Measurements from ENCODE around the gene TRPT1. TPM values are rescaled to one million over a fixed set of nuclear protein-coding genes. Genes with fewer than 3 reads are reported as not detected.
"Not testable (repeated sequence)": the region's sequence is repeated elsewhere in the genome, so short reads cannot be mapped to it uniquely, and the experiment has no call there.

Gene TRPT1
- total RNA-seq, 2 experiments from 2014 or later, result 23.9 to 27.1 TPM

DNA sequence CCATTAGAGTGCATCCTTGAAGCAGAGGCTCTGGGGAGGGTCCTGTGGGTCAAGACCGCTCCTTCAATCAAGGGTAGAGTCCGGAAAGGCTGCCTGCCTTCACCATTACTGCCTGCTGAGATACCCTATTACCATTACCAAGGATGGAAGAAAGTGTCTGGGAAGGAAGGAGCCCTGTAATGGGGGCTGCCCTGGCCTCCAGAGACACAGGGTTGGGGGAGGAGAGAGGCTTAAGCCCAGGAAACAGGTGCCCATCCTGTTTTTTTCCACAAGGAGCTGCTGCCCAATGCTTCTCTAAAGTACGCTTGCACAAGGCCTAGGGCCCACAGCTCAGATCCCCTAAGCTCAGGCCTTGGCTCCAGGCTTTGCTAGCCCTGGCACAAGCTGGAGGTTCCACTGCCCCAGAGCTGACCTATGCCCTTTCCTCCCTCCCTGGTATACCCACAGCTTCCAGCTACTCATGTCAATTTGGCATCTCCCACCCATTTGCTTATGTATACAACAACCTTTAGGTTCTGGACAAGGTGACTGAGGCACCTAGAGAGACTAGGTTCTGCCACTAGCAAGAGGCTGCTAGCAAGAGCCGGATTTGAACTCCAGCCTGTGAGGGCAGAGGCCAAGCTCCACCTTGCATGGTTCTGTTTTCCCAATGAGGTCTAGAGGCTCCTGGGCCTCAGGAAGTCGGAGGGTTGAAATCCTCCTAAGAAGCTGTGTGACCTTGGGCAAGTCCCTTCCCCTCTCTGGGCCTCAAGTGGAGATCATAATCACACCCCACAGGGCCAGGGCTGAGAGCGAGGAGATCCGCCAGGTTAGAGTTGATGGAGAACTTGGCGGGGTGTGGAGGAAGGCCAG lies 23.8 kb upstream of the TRPT1 start:
- ChIA-PET POLR2A (no interaction called here), CTCF (interaction anchor here (0.5 to 3.2 kb wide), 16 partner anchors 8 to 1461 kb away, joined by 3 to 20 read pairs (median 4); partner anchors contain the start of genes CATSPERZ, ESRRA, FERMT3 and FKBP2)
- intact Hi-C loops (cut with DNase I, micrococcal nuclease), result loop anchor here (1.0 to 10.0 kb wide), 3 partner anchors 45 to 1645 kb away; partner anchors contain the start of genes MTA2 (in 1 of the 2), TM7SF2 (in 1 of the 2) and ZNHIT2 (in 1 of the 2)
- Mint-ChIP-seq H3K36me3 (ENCODE audit: low read depth) (peaks cover 5% of the 10 kb centered on the region), H3K9me3 (ENCODE audit: low read depth) (no peaks in the 10 kb centered on the region), H3K27ac (no peak overlapping the region), H3K27me3 (no peaks in the 10 kb centered on the region), H3K4me3 (no peak overlapping the region), H3K4me1 (peaks cover 15% of the 10 kb centered on the region)
- ATAC-seq (no peak), DNase-seq (no peak)

DNA sequence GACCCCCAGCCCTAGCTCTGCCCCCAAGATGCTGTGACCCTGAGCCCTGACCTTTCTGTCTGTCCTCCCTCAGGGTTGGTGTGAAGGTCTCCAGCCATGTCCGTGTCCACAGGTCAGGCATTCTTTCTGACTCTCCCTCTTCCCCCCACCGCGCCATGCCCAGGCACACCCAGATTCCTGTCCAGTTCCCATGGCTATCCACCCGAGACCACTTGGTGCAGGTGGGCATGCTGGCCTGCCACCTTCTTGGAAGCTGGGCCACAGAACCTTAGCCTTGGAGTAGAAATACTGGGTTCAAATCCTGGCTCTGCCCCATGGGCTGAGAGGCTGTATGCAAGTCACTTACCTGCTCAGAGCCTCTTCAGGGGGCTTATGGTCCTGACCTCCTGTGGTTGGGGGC lies 23.1 kb upstream of the TRPT1 start:
- Mint-ChIP-seq H3K4me3 (no peak overlapping the region), H3K27ac (no peak overlapping the region), H3K4me1 (peaks cover 18% of the 10 kb centered on the region), H3K9me3 (ENCODE audit: low read depth) (no peaks in the 10 kb centered on the region), H3K27me3 (no peaks in the 10 kb centered on the region), H3K36me3 (ENCODE audit: low read depth) (peaks cover 8% of the 10 kb centered on the region)
- POLR2A ChIA-PET, result no interaction called here
- ATAC-seq, result no peak
- CTCF ChIA-PET, result interaction anchor here (0.6 to 3.2 kb wide), 7 partner anchors 7 to 56 kb away, joined by 3 to 20 read pairs (median 7); partner anchors contain the start of genes ESRRA, FERMT3 and FKBP2
- intact Hi-C loops (cut with DNase I, micrococcal nuclease), result loop anchor here in 1 of 2 experiments (10.0 kb wide), 2 partner anchors 866 to 1644 kb away; partner anchors contain the start of genes MTA2, TM7SF2 and ZNHIT2
- DNase-seq, result no peak

DNA sequence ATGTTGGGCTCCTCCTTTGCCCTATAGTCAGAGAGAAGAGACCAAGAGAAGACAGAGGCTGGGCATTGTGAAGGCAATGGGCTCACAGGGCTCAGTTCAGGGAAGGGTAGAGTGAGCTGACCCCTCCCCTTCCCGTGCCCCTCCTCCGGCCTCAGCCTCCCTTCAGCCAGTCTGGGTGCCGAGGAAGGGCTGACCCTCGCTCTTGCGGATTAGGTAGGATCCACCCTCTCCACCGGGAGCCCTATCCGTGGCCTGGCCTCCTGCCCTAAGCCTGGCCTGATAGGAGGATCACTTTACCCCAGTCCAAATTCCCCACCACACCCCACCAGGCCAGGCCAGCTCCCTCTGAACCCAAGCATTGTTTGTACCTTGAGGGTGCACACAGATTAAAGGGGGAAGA lies 22.6 kb upstream of the TRPT1 start:
- H3K27me3 Mint-ChIP-seq, result no peaks in the 10 kb centered on the region
- no peaks in the 10 kb centered on the region for H3K9me3 Mint-ChIP-seq (ENCODE audit: low read depth)
- H3K36me3 Mint-ChIP-seq (ENCODE audit: low read depth), result peaks cover 13% of the 10 kb centered on the region
- ChIA-PET POLR2A (no interaction called here), CTCF (interaction anchor here (0.6 to 3.0 kb wide), 5 partner anchors 20 to 56 kb away, joined by 3 to 20 read pairs (median 3); partner anchors contain the start of gene FERMT3)
- no peak overlapping the region for H3K4me3 Mint-ChIP-seq
- intact Hi-C loops (cut with DNase I, micrococcal nuclease), result loop anchor here in 1 of 2 experiments (10.0 kb wide), 2 partner anchors 866 to 1644 kb away; partner anchors contain the start of genes MTA2, TM7SF2 and ZNHIT2
- DNase-seq (no peak), ATAC-seq (no peak)
- H3K27ac Mint-ChIP-seq, result no peak overlapping the region
- peaks cover 22% of the 10 kb centered on the region for H3K4me1 Mint-ChIP-seq

DNA sequence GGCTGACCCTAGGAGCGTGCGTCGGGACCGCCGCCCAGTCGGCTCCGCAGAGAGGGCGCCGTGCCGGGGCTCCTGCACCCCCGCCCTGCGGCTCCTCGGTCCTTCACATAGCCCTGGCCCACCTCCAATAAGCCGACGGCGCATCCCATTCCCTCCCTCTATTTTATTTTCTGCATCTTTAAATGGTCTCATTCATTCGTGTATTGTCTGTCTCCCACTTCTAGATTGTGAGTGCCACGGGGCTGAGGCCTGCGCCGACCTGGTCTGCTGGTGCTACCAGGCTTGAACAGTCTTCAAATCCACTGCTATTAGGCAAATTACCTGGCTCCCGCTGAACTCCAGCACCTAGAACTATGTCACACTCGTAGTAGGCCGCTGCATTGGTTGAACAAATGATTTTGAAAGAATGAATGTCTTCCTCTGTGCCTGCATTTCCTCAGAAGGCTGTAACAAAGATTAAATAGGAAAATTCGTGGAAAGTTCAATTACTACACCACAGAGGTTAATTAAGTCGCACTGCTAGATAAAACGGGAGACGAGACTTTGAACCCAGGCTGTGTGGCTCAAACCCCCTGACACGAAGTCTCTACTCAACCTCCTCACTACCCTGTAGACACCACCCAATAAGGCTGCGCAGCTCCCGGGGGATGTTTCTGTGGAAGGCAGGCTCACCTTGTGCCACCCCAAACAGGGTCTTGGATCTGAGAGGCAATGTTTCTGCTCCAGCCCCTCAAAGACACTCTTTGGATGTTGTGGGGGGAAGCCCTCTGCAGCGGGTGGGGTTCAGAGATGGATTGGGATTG lies 21.9 kb upstream of the TRPT1 start:
- intact Hi-C loops (cut with DNase I, micrococcal nuclease), result loop anchor here in 1 of 2 experiments (1.0 to 10.0 kb wide), 3 partner anchors 41 to 1643 kb away; partner anchors contain the start of genes MTA2, TM7SF2 and ZNHIT2
- CTCF ChIA-PET, result interaction anchor here (0.8 to 3.0 kb wide), 3 partner anchors 20 to 56 kb away, joined by 3 to 20 read pairs (median 7); partner anchors contain the start of gene FERMT3
- H3K36me3 Mint-ChIP-seq (ENCODE audit: low read depth), result peaks cover 18% of the 10 kb centered on the region

DNA sequence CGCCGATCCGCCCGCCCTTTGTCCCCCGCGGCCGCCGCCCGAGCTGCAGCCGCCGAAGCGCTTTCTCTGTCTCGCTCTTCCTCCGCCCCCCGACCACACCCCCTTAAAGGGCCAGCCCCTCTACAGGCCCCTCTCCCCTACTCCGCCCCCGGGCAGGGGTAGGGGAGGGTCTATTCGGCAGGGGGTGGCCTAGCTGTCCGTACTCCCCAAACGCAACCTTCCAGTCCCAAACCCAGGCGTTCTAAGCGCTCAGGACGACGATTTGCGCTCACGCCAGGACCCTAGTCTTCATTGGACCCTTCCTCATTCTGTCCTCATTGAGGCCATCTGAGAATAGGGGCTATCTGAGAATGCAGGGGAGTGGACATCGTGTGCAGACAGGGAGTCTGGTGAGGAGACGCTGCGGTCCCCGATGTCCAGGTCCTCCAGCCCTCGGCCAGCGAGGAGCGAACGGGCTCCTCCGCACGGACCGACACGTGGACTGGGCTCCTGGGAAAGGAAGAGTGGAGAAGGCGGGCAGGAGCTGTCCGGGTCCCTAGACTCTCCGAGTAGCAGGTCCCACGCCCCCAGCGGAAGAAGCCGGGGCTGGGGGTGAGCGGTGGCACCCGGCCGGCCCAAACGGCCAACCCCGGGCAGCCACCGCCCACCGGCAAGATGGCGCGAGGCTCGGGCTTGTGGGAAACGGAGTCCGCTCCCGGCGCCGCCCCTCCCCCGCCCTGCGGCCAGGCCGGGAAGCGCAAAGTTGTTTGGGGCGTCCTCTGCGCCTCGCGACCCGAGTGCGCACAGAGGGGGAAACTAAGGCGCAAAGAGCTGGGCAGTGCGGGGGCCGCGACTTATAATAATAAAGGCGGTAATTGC lies 21.1 kb upstream of the TRPT1 start, which contains the start of gene PPP1R14B:
Gene PPP1R14B (minus strand): TSS at position 73 of the 858 bp plus-strand sequence. CDS start 270 bp downstream, outside the sequence.
- H3K9me3 Mint-ChIP-seq (ENCODE audit: low read depth), result no peaks in the 10 kb centered on the region
- peak; percentile 89 for DNase-seq
- CTCF ChIA-PET, result interaction anchor here (1.1 to 2.4 kb wide), 3 partner anchors 41 to 109 kb away, joined by 3 to 8 read pairs (median 7); partner anchors contain the start of gene FERMT3
- peak within 1 kb of the TSS; percentile 92 for H3K27ac Mint-ChIP-seq
- intact Hi-C loops (cut with DNase I, micrococcal nuclease), result loop anchor here in 1 of 2 experiments (1.0 to 10.0 kb wide), 9 partner anchors 21 to 1642 kb away; partner anchors contain the start of genes BAD, ESRRA, MTA2 and NUDT22
- H3K27me3 Mint-ChIP-seq, result no peaks in the 10 kb centered on the region
- H3K36me3 Mint-ChIP-seq (ENCODE audit: low read depth), result peaks cover 18% of the 10 kb centered on the region
- ATAC-seq, result peak; percentile 54
- POLR2A ChIA-PET, result interaction anchor here (0.9 to 3.0 kb wide), 3 partner anchors 25 to 71 kb away, joined by 3 to 9 read pairs (median 5); partner anchors contain the start of genes PRDX5 and STIP1
- peak within 1 kb of the TSS; percentile 94 for H3K4me3 Mint-ChIP-seq
- peaks cover 34% of the 10 kb centered on the region for H3K4me1 Mint-ChIP-seq

More for the DNA sequence above, 21.9 kb upstream of the TRPT1 start:
- H3K4me1 Mint-ChIP-seq, result peaks cover 29% of the 10 kb centered on the region
- DNase-seq (no peak), ATAC-seq (no peak)
- no peaks in the 10 kb centered on the region for H3K9me3 Mint-ChIP-seq (ENCODE audit: low read depth)
- no peaks in the 10 kb centered on the region for H3K27me3 Mint-ChIP-seq
- no peak overlapping the region for H3K27ac Mint-ChIP-seq
- POLR2A ChIA-PET, result no interaction called here
- H3K4me3 Mint-ChIP-seq, result peak overlapping the region; percentile 79

DNA sequence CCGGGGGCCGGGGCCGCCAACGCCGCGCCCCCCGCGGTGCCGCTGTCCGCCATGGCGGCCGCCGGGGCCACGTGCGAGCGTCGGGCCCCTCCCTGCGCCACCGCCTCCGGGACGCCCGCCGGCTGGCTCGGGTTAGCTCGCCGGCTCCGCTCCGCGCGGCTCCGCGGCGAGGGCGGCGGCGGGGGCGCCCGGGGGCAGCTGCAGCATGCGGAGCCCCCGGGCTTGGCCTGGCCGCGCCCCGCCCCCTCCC lies 20.6 kb upstream of the TRPT1 start:
- POLR2A ChIA-PET, result interaction anchor here (0.9 to 3.0 kb wide), 3 partner anchors 25 to 71 kb away, joined by 3 to 9 read pairs (median 5); partner anchors contain the start of genes PRDX5 and STIP1
- not testable (repeated sequence) for H3K27me3 Mint-ChIP-seq; DNase-seq; H3K27ac Mint-ChIP-seq; H3K9me3 Mint-ChIP-seq (ENCODE audit: low read depth)
- Mint-ChIP-seq H3K36me3 (ENCODE audit: low read depth) (peaks cover 18% of the 10 kb centered on the region), H3K4me3 (peak overlapping the region; percentile 79), H3K4me1 (peaks cover 30% of the 10 kb centered on the region)
- CTCF ChIA-PET, result interaction anchor here (1.1 to 1.7 kb wide), 3 partner anchors 10 to 109 kb away, joined by 3 to 8 read pairs (median 5); no protein-coding TSS in a partner anchor
- intact Hi-C loops (cut with DNase I, micrococcal nuclease), result loop anchor here in 1 of 2 experiments (1.0 to 10.0 kb wide), 8 partner anchors 20 to 1642 kb away; partner anchors contain the start of genes BAD, ESRRA, MTA2 and NUDT22
- ATAC-seq, result peak; percentile 7

DNA sequence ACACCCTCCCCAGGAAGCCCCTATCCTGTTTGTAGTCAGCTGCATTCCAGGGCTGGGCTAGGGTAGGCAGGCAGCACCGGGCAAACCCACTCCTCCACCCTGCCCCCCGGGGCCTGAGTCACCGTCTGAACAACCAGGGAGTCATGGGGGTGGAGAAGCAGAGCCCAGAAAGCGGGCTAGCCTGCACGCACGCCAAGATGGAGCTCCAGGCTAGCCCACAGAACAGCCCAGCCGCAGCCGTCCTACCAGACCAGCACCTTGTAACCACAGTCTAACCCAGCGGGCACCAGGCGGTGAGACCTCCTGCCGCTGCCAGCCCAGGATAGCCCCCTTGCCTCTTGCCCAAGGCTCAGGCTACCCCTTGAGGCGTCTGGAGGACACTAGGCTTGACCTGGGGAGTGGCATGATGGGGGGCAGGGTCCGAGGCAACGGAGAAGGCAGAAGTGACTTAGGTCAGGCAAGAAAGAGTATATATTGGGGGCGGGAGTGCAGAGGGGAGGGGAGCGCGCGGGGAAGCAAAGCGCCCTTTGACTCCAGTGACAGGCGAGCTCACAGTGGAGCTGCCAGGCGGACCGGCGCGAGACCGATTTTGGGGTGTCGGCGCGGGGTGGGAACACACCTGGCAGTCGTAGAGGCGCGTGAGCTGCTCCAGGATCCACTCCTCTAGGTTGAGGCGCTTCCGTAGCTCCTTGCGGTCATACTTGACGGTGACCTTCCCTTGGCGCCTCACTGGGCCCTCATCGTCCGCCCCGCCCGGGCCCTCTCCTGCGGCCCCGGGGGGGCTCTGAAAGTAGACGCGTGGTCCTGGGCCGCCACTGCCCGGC lies 20.0 kb upstream of the TRPT1 start:
- POLR2A ChIA-PET, result interaction anchor here (0.7 to 3.0 kb wide), 7 partner anchors 24 to 72 kb away, joined by 3 to 9 read pairs (median 4); partner anchors contain the start of genes FERMT3, PRDX5 and STIP1
- intact Hi-C loops (cut with DNase I, micrococcal nuclease), result loop anchor here (1.0 to 10.0 kb wide), 8 partner anchors 20 to 1641 kb away; partner anchors contain the start of genes ESRRA (in 2 of the 2), BAD (in 1 of the 2), MTA2 (in 1 of the 2) and NUDT22 (in 1 of the 2)
- H3K27me3 Mint-ChIP-seq, result no peaks in the 10 kb centered on the region

DNA sequence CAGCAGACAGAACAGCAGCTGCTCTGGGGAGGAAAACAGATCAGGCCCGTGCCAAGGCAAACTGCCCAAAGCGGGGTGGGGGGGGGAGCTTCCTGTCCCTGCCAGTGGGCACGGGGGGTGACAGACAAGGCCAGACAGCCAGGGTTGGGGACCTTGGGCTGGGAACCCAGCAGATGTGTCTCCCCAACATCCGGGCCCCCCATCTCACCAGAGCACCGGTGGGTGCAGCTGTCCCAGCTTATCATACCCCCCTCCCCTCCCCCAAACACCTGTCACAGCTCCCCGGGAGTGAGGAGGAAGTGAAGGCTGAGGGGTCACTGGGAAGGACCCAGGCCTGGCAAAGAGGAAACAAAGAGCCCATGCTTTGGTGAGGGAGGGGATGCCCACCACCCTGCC lies 19.4 kb upstream of the TRPT1 start:
- peak; percentile 54 for DNase-seq
- intact Hi-C loops (cut with DNase I, micrococcal nuclease), result loop anchor here (1.0 to 10.0 kb wide), 3 partner anchors 60 to 1641 kb away; partner anchors contain the start of genes ESRRA (in 1 of the 2), MTA2 (in 1 of the 2), TM7SF2 (in 1 of the 2) and ZNHIT2 (in 1 of the 2)
- POLR2A ChIA-PET, result interaction anchor here (0.9 to 3.0 kb wide), 4 partner anchors 25 to 58 kb away, joined by 3 to 9 read pairs (median 4); partner anchors contain the start of gene FERMT3
- Mint-ChIP-seq H3K36me3 (ENCODE audit: low read depth) (peaks cover 20% of the 10 kb centered on the region), H3K9me3 (ENCODE audit: low read depth) (no peaks in the 10 kb centered on the region), H3K27ac (peak overlapping the region; percentile 92), H3K4me1 (peaks cover 28% of the 10 kb centered on the region), H3K27me3 (no peaks in the 10 kb centered on the region), H3K4me3 (peak overlapping the region; percentile 94)
- ATAC-seq, result no peak
- CTCF ChIA-PET, result interaction anchor here (0.6 to 1.7 kb wide), 6 partner anchors 9 to 1327 kb away, joined by 3 to 12 read pairs (median 4); no protein-coding TSS in a partner anchor

More for the DNA sequence above, 20.0 kb upstream of the TRPT1 start:
- H3K9me3 Mint-ChIP-seq (ENCODE audit: low read depth), result no peaks in the 10 kb centered on the region
- DNase-seq (peak; percentile 91), ATAC-seq (peak; percentile 17)
- CTCF ChIA-PET, result interaction anchor here (0.6 to 1.7 kb wide), 7 partner anchors 9 to 110 kb away, joined by 3 to 12 read pairs (median 5); partner anchors contain the start of gene CATSPERZ
- H3K4me3 Mint-ChIP-seq, result peak overlapping the region; percentile 94
- H3K4me1 Mint-ChIP-seq, result peaks cover 30% of the 10 kb centered on the region
- H3K36me3 Mint-ChIP-seq (ENCODE audit: low read depth), result peaks cover 18% of the 10 kb centered on the region
- peak overlapping the region; percentile 92 for H3K27ac Mint-ChIP-seq

DNA sequence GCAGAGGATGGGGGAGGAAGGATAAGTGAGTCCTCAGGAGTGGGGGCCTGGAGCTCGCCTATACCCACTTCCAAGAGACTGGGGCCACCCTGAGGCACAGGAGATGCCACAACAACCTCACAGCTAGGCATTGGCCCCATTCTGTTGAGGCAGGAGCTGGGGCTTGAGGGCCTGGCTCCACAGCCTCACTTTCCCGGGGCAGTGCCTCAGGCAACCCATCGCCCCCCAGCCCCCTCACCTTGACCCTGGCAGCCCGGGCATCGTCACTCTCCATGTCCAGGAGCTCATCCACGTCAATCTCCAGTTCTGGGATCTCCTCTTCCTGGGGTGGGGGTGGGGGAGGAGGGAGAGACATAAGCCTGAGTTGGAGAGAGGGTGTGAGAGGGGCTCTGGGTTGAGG lies 19.0 kb upstream of the TRPT1 start:
- Mint-ChIP-seq H3K4me3 (peak overlapping the region; percentile 94), H3K9me3 (ENCODE audit: low read depth) (no peaks in the 10 kb centered on the region), H3K36me3 (ENCODE audit: low read depth) (peaks cover 23% of the 10 kb centered on the region), H3K27me3 (no peaks in the 10 kb centered on the region), H3K4me1 (peaks cover 30% of the 10 kb centered on the region), H3K27ac (no peak overlapping the region)
- ATAC-seq (no peak), DNase-seq (no peak)
- ChIA-PET CTCF (interaction anchor here (0.6 to 1.7 kb wide), 7 partner anchors 8 to 1328 kb away, joined by 3 to 12 read pairs (median 3); no protein-coding TSS in a partner anchor), POLR2A (interaction anchor here (0.9 to 3.0 kb wide), 5 partner anchors 25 to 58 kb away, joined by 3 to 9 read pairs (median 3); partner anchors contain the start of gene FERMT3)
- intact Hi-C loops (cut with DNase I, micrococcal nuclease), result loop anchor here (1.0 to 10.0 kb wide), 4 partner anchors 38 to 1640 kb away; partner anchors contain the start of genes ESRRA (in 1 of the 2), FERMT3 (in 1 of the 2), MTA2 (in 1 of the 2) and TM7SF2 (in 1 of the 2)

Data from activated CD4-positive, alpha-beta T cell treated with anti-CD3 and anti-CD28 coated beads for 36 hours (primary cell).